Activated CD4-positive, alpha-beta T cell treated with anti-CD3 and anti-CD28 coated beads, Interleukin-2, amount 10 ng/mL, durations not matched to agents 7 days and 5 days (primary cell): ENCODE measurements around the gene TOP1. TPM values are rescaled to one million over a fixed set of nuclear protein-coding genes. Genes with fewer than 3 reads are reported as not detected.

ENCODE experiments used
- CTCF ChIA-PET: fragments of 350-600 bp; sonication (Branson Sonifier 250); formaldehyde crosslinking; loops from one replicate; lab custom pipeline; 2021; ENCODE audit warnings: antibody characterized with exemption; lab: Charles Lee
- POLR2A ChIA-PET: fragments of 350-600 bp; sonication (Branson Sonifier 250); formaldehyde crosslinking; loops from one replicate; lab custom pipeline; 2021; ENCODE audit warnings: antibody characterized with exemption; lab: Charles Lee
- DNase-seq: peaks from one replicate; pipeline ENCODE4 v3.0.0-alpha.2; 2020
- H3K27ac Mint-ChIP-seq: one replicate; pipeline ENCODE4 v1.8.0; 2021; ENCODE audit warnings: mild to moderate bottlenecking, moderate library complexity, mixed read lengths
- H3K27me3 Mint-ChIP-seq: one replicate; pipeline ENCODE4 v1.8.0; 2021; ENCODE audit warnings: mixed read lengths
- H3K36me3 Mint-ChIP-seq: one replicate; pipeline ENCODE4 v1.8.0; 2021; ENCODE audit warnings: low read depth, mixed read lengths
- H3K4me1 Mint-ChIP-seq: one replicate; pipeline ENCODE4 v1.8.0; 2021; ENCODE audit warnings: mixed read lengths
- H3K4me3 Mint-ChIP-seq: one replicate; pipeline ENCODE4 v1.8.0; 2021; ENCODE audit warnings: mild to moderate bottlenecking, moderate library complexity, mixed read lengths
- H3K9me3 Mint-ChIP-seq: one replicate; pipeline ENCODE4 v1.8.0; 2021; ENCODE audit warnings: mixed read lengths
- total RNA-seq, 2 experiments: library from RNA; stranded (reverse); gene quantifications; one replicate each; pipeline ENCODE4 v1.2.3, GENCODE V29; 2021

The TOP1 gene
- total RNA-seq, 2 experiments from 2014 or later = 66.7 to 76.9 TPM

- CTCF ChIA-PET = interaction anchor here (5.2 to 14.7 kb wide), 2 partner anchors 8 to 15 kb away, joined by 22 to 139 read pairs; partner anchors contain the start of gene PLCG1
- POLR2A ChIA-PET = no interaction called here
- peak; percentile 42 for DNase-seq
- peak overlapping the region; percentile 59 for H3K4me3 Mint-ChIP-seq
- no peaks in the 10 kb centered on the region for H3K9me3 Mint-ChIP-seq
- peaks cover 95% of the 10 kb centered on the region for H3K4me1 Mint-ChIP-seq
- H3K27me3 Mint-ChIP-seq = no peaks in the 10 kb centered on the region
- peak overlapping the region; percentile 94 for H3K27ac Mint-ChIP-seq
- H3K36me3 Mint-ChIP-seq = peaks cover 68% of the 10 kb centered on the region
These were observed 122.0 kb downstream of the TOP1 start for GRCh38 chr20:41150664-41151063.

DNA sequence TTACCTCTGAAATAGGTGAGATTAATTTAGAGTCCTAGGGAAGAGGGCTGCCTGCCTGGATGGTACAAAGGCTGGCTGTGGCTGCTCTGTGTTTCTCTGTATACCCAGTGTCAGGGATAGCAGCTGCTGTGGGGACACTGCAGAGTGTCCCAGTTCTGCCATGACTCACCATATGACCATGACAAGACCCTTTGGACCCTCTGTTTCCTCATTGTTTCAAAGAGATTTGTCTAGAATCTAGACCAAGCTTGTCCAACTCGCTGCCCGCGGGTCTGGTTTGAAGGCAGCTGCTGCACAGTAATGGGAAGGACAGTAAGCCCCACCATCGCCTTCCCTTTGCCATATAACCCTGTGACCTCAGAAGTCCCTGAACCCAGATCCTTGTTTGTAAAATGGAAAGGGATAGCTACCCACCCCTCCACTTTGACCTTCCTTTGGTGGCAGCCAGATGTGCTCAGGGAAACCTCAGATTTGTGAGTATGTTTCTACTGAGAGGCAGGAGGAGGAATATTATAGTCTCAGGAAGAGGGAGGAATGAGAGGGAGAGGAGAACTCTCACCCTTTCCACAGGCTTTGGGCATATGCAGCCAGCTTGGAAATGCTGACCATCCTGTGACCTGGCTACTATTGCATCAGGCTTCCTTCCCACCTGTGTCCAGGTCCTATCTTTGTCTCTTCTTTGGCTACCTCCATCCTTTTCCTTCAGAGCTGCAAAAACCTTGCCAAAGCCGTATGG lies 122.7 kb downstream of the TOP1 start:
- CTCF ChIA-PET = interaction anchor here (0.9 to 14.7 kb wide), 4 partner anchors 9 to 22 kb away, joined by 3 to 139 read pairs (median 14); partner anchors contain the start of gene PLCG1
- peak overlapping the region; percentile 94 for H3K27ac Mint-ChIP-seq
- H3K27me3 Mint-ChIP-seq = no peaks in the 10 kb centered on the region
- no peak for DNase-seq
- no peaks in the 10 kb centered on the region for H3K9me3 Mint-ChIP-seq
- H3K4me1 Mint-ChIP-seq = peaks cover 95% of the 10 kb centered on the region
- POLR2A ChIA-PET = interaction anchor here (1.0 kb wide), 1 partner anchor 9 kb away, joined by 3 read pairs; no protein-coding TSS in a partner anchor
- peaks cover 65% of the 10 kb centered on the region for H3K36me3 Mint-ChIP-seq
- peak overlapping the region; percentile 59 for H3K4me3 Mint-ChIP-seq

DNA sequence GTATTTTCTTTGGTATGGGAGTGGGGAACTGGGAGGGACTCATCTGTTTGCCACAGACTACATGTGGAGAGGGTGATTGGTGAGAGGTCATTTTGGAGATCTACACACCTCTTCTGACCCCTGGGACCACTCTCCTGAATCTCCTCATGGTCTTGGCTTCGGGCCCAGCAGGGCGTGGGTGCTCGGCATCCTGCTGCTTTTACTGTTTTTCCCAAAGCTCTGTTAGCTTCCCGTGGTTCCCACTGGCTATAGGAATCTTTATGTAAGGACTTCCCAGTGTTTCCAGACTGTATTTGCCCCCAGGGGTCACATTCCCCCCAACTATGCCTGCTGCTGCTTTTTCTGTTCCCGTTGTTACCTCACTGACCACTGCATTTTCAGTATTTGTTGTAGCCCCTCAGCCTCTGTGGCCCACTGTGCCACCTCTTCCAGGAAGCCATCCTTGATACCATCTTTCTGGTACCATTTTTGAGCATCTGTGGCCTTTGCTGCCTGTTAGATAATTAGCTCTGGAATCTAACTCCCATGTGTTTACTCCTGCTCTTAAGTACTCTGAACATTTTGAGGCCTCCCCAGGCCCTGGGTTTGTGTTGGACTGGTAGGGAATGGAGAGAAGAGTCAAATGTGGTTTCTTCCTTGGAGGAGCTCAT lies 123.6 kb downstream of the TOP1 start:
- POLR2A ChIA-PET = interaction anchor here (1.0 kb wide), 1 partner anchor 10 kb away, joined by 3 read pairs; no protein-coding TSS in a partner anchor
- DNase-seq = no peak
- Mint-ChIP-seq H3K36me3 (peaks cover 62% of the 10 kb centered on the region), H3K4me1 (peaks cover 95% of the 10 kb centered on the region), H3K27me3 (no peaks in the 10 kb centered on the region), H3K9me3 (no peaks in the 10 kb centered on the region), H3K27ac (peak overlapping the region; percentile 90), H3K4me3 (no peak overlapping the region)
- CTCF ChIA-PET = interaction anchor here (0.9 to 14.7 kb wide), 6 partner anchors 10 to 94 kb away, joined by 3 to 139 read pairs (median 6); partner anchors contain the start of gene PLCG1

DNA sequence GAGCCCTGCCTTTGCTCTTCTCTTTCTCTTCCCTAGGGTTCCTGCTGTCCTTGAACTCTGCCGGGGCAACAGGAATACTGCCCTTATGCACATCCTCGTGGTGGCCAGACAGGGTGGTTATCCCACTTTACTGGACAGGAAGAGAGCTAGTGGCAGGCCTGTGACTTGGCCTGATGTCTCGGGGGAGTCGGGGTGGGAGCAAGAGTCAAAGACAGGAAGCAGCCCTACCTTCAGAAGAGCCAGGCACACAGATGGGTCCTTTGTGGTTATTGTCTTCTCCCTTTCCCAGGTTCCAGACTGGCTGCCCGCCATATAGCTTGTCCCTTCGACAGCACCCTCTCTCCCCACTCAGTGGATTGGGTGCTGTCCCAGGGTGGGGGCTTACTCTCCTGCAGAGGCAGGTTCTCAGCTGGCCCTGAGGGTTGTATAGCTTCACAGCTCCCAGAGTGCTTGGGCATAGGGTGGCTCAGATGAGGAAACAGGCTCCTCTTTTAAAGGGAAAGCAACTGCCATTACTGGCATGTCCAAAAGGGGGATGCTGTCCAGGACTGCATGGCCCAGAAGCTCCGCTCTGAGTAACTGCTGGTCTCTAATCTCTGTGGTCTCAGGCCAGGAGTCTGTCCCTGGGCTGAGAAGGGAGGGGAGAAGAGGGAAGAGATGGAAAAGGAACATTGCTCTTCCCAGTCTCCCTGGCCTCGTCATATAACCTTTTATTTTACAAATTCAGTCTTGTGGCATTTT lies 126.0 kb downstream of the TOP1 start:
- no peaks in the 10 kb centered on the region for H3K27me3 Mint-ChIP-seq
- H3K27ac Mint-ChIP-seq = peak overlapping the region; percentile 97
- DNase-seq = no peak
- no peaks in the 10 kb centered on the region for H3K9me3 Mint-ChIP-seq
- CTCF ChIA-PET = interaction anchor here (1.0 to 14.7 kb wide), 6 partner anchors 12 to 103 kb away, joined by 3 to 139 read pairs (median 4); partner anchors contain the start of gene PLCG1
- H3K36me3 Mint-ChIP-seq = peaks cover 68% of the 10 kb centered on the region
- peaks cover 96% of the 10 kb centered on the region for H3K4me1 Mint-ChIP-seq
- peak overlapping the region; percentile 24 for H3K4me3 Mint-ChIP-seq
- POLR2A ChIA-PET = no interaction called here

GRCh38 chr20:41155261-41155660 lies 126.6 kb downstream of the TOP1 start:
- CTCF ChIA-PET = interaction anchor here (1.0 to 14.7 kb wide), 6 partner anchors 13 to 104 kb away, joined by 3 to 139 read pairs (median 4); partner anchors contain the start of gene PLCG1
- H3K4me1 Mint-ChIP-seq = peaks cover 97% of the 10 kb centered on the region
- no peak overlapping the region for H3K4me3 Mint-ChIP-seq
- H3K27ac Mint-ChIP-seq = peak overlapping the region; percentile 97
- POLR2A ChIA-PET = no interaction called here
- peaks cover 74% of the 10 kb centered on the region for H3K36me3 Mint-ChIP-seq
- no peaks in the 10 kb centered on the region for H3K27me3 Mint-ChIP-seq
- DNase-seq = no peak
- H3K9me3 Mint-ChIP-seq = no peaks in the 10 kb centered on the region

GRCh38 chr20:41158082-41158625 lies 129.5 kb downstream of the TOP1 start:
- Mint-ChIP-seq H3K27me3 (no peaks in the 10 kb centered on the region), H3K9me3 (no peaks in the 10 kb centered on the region), H3K4me1 (peaks cover 87% of the 10 kb centered on the region), H3K4me3 (peak overlapping the region; percentile 75), H3K36me3 (peaks cover 78% of the 10 kb centered on the region), H3K27ac (peak overlapping the region; percentile 97)
- POLR2A ChIA-PET = interaction anchor here (0.8 to 1.9 kb wide), 3 partner anchors 15 to 19 kb away, joined by 3 to 11 read pairs (median 8); no protein-coding TSS in a partner anchor
- CTCF ChIA-PET = interaction anchor here (1.0 to 14.7 kb wide), 8 partner anchors 10 to 75 kb away, joined by 4 to 139 read pairs (median 6); partner anchors contain the start of gene PLCG1
- DNase-seq = no peak

DNA sequence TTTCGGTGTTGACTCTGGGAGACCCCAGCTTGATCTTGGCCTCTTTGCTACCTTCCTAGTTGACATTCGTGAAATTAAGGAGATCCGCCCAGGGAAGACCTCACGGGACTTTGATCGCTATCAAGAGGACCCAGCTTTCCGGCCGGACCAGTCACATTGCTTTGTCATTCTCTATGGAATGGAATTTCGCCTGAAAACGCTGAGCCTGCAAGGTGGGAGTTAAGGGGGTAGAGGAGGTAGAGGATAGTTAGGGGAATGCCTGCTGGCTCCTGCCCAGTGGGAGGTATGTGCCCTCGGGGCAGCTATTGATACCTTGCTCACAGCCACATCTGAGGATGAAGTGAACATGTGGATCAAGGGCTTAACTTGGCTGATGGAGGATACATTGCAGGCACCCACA lies 130.9 kb downstream of the TOP1 start:
- CTCF ChIA-PET = interaction anchor here (1.1 to 14.7 kb wide), 5 partner anchors 8 to 190 kb away, joined by 3 to 139 read pairs (median 9); partner anchors contain the start of gene PLCG1
- DNase-seq = no peak
- peak overlapping the region; percentile 19 for H3K4me3 Mint-ChIP-seq

GRCh38 chr20:41160686-41161085 lies 132.1 kb downstream of the TOP1 start:
- POLR2A ChIA-PET = no interaction called here
- CTCF ChIA-PET = interaction anchor here (1.0 to 14.7 kb wide), 4 partner anchors 12 to 191 kb away, joined by 3 to 139 read pairs (median 6); partner anchors contain the start of gene PLCG1
- Mint-ChIP-seq H3K4me3 (no peak overlapping the region), H3K36me3 (peaks cover 84% of the 10 kb centered on the region), H3K4me1 (peaks cover 86% of the 10 kb centered on the region), H3K9me3 (no peaks in the 10 kb centered on the region), H3K27me3 (no peaks in the 10 kb centered on the region), H3K27ac (peak overlapping the region; percentile 80)
- DNase-seq = no peak

More for the DNA sequence above, 130.9 kb downstream of the TOP1 start:
- peaks cover 90% of the 10 kb centered on the region for H3K4me1 Mint-ChIP-seq
- H3K9me3 Mint-ChIP-seq = no peaks in the 10 kb centered on the region
- POLR2A ChIA-PET = interaction anchor here (0.6 kb wide), 1 partner anchor 37 kb away, joined by 5 read pairs; no protein-coding TSS in a partner anchor
- peaks cover 84% of the 10 kb centered on the region for H3K36me3 Mint-ChIP-seq
- no peaks in the 10 kb centered on the region for H3K27me3 Mint-ChIP-seq
- peak overlapping the region; percentile 97 for H3K27ac Mint-ChIP-seq

DNA sequence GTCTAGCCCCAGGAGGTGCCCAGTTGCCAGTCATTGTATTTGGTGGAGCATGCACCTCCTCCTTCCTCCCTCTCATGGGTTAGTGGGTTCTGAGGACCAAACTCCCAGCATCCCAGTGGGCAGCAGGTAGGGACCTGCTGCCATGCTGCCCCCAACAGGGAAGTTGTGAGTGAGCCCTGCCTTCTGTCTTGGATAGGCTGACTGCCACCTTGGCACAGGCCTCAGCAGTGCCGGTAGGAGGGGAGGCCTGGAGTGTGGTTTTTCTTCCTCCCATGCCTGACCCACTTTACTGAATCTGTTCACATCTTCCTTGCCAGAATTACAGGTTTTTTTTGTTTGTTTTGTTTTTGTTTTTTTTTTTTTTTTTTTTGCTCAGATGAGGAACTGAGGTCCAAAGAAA lies 133.3 kb downstream of the TOP1 start:
- no peaks in the 10 kb centered on the region for H3K9me3 Mint-ChIP-seq
- peaks cover 88% of the 10 kb centered on the region for H3K36me3 Mint-ChIP-seq
- no peak overlapping the region for H3K4me3 Mint-ChIP-seq
- H3K4me1 Mint-ChIP-seq = peaks cover 85% of the 10 kb centered on the region
- H3K27ac Mint-ChIP-seq = peak overlapping the region; percentile 74
- no peak for DNase-seq
- no peaks in the 10 kb centered on the region for H3K27me3 Mint-ChIP-seq
- ChIA-PET POLR2A (no interaction called here), CTCF (interaction anchor here (14.7 kb wide), 1 partner anchor 19 kb away, joined by 139 read pairs; the partner anchor contains the start of gene PLCG1)

DNA sequence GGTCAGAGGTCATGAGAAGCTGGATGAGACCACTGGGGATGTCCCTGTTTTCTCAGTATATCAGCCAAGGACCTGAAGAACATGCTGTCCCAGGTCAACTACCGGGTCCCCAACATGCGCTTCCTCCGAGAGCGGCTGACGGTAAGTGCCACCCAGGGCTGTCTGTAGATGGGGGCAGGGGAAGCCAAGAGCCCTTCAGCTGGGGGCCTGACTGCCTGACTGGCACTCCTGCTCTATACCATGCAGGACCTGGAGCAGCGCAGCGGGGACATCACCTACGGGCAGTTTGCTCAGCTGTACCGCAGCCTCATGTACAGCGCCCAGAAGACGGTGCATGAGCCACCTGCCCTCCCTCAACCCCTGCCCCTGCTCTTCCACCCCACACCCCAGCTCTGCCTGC lies 133.8 kb downstream of the TOP1 start:
- ChIA-PET POLR2A (no interaction called here), CTCF (interaction anchor here (1.0 to 14.7 kb wide), 3 partner anchors 11 to 20 kb away, joined by 3 to 139 read pairs (median 7); partner anchors contain the start of gene PLCG1)
- no peak for DNase-seq
- no peaks in the 10 kb centered on the region for H3K9me3 Mint-ChIP-seq
- H3K27ac Mint-ChIP-seq = peak overlapping the region; percentile 74
- peaks cover 85% of the 10 kb centered on the region for H3K4me1 Mint-ChIP-seq
- H3K4me3 Mint-ChIP-seq = no peak overlapping the region
- H3K27me3 Mint-ChIP-seq = no peaks in the 10 kb centered on the region
- peaks cover 93% of the 10 kb centered on the region for H3K36me3 Mint-ChIP-seq

DNA sequence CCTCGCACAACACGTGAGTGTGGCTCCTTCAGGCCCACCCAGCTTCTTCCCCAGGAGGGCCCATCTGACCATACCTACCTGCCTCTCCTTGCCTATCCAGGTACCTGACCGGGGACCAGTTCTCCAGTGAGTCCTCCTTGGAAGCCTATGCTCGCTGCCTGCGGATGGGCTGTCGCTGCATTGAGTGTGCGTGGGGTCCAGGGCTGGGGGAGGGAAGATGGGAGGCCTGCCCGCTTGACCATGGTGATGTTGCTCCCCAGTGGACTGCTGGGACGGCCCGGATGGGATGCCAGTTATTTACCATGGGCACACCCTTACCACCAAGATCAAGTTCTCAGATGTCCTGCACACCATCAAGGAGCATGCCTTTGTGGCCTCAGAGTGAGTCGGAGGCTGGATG lies 135.2 kb downstream of the TOP1 start:
- DNase-seq = no peak
- H3K36me3 Mint-ChIP-seq = peaks cover 87% of the 10 kb centered on the region
- H3K27me3 Mint-ChIP-seq = no peaks in the 10 kb centered on the region
- POLR2A ChIA-PET = no interaction called here
- peaks cover 76% of the 10 kb centered on the region for H3K4me1 Mint-ChIP-seq
- CTCF ChIA-PET = interaction anchor here (0.6 to 1.7 kb wide), 2 partner anchors 9 to 69 kb away, joined by 3 to 7 read pairs; no protein-coding TSS in a partner anchor
- no peak overlapping the region for H3K4me3 Mint-ChIP-seq
- no peak overlapping the region for H3K27ac Mint-ChIP-seq
- no peaks in the 10 kb centered on the region for H3K9me3 Mint-ChIP-seq
